ENCODE measurements around the gene PROK1. TPM values are rescaled to one million over a fixed set of nuclear protein-coding genes. Genes with fewer than 3 reads are reported as not detected.
"Not testable (repeated sequence)": the region's sequence is repeated elsewhere in the genome, so short reads cannot be mapped to it uniquely, and the experiment has no call there.

The PROK1 gene
- total RNA-seq: 1 to 10 TPM in 3 of 4 donors, under 1 TPM in 1; 0.38 to 2.8 (median 1.6) TPM

GRCh38 chr1:110450929-110451328 is at the start of gene PROK1:
Gene PROK1, plus strand, starts transcription at chr1:110451149. Its CDS starts 68 bp downstream, at chr1:110451217.
- TF ChIP-seq CTCF (IDR thresholded peaks at IDR 0.05 in 4 of 5, conservative IDR thresholded peaks at IDR 0.05 in 1 of 5) (no peak), POLR2A (IDR thresholded peaks at IDR 0.05) (no peak)
- no peak within 1 kb of the TSS for H3K27ac ChIP-seq
- in situ Hi-C loops (cut with MboI; ENCODE audit: low sequenced_read_pairs in 4 of 4): loop anchor here in 2 of 4 donors (10.0 kb wide), 2 partner anchors 136 to 146 kb away; no protein-coding TSS in a partner anchor
- intact Hi-C loops (cut with DNase I; ENCODE audit: low total_unique reads): no loop called here
- ATAC-seq (no peak), DNase-seq (no peak)
- no peaks in the 10 kb centered on the region for H3K36me3 ChIP-seq
- no peak within 1 kb of the TSS for H3K4me3 ChIP-seq
- H3K9me3 ChIP-seq: no peaks in the 10 kb centered on the region
- no peaks in the 10 kb centered on the region for H3K4me1 ChIP-seq
- peaks cover 0 to 3% (median 0%) of the 10 kb centered on the region in 3 donors for H3K27me3 ChIP-seq

- in situ Hi-C loops (cut with MboI; ENCODE audit: low sequenced_read_pairs in 4 of 4) (loop anchor here in 2 of 4 donors (5.0 to 10.0 kb wide), 2 partner anchors 59 to 62 kb away; no protein-coding TSS in a partner anchor), intact Hi-C loops (cut with DNase I; ENCODE audit: low total_unique reads) (no loop called here)
- TF ChIP-seq POLR2A (IDR thresholded peaks at IDR 0.05) (no peak), CTCF (IDR thresholded peaks at IDR 0.05 in 4 of 5, conservative IDR thresholded peaks at IDR 0.05 in 1 of 5) (no peak)
- peaks cover 23 to 24% of the 10 kb centered on the region in 2 donors for H3K4me1 ChIP-seq
- H3K4me3 ChIP-seq: no peak overlapping the region
- no peaks in the 10 kb centered on the region for H3K27me3 ChIP-seq
- H3K36me3 ChIP-seq: peaks cover 0 to 69% of the 10 kb centered on the region in 2 donors
- no peak overlapping the region for H3K27ac ChIP-seq
- H3K9me3 ChIP-seq: no peaks in the 10 kb centered on the region
- ATAC-seq (no peak), DNase-seq (no peak)
Observed at GRCh38 chr1:110403805-110404204, 47.1 kb upstream of the PROK1 start.

- Histone ChIP-seq H3K4me1 (peaks cover 29 to 30% of the 10 kb centered on the region in 2 donors), H3K9me3 (no peaks in the 10 kb centered on the region), H3K27ac (no peak overlapping the region), H3K4me3 (no peak overlapping the region), H3K36me3 (peaks cover 0 to 66% of the 10 kb centered on the region in 2 donors), H3K27me3 (no peaks in the 10 kb centered on the region)
- ATAC-seq (no peak), DNase-seq (no peak)
- TF ChIP-seq CTCF (IDR thresholded peaks at IDR 0.05 in 4 of 5, conservative IDR thresholded peaks at IDR 0.05 in 1 of 5): no peak
- TF ChIP-seq POLR2A (IDR thresholded peaks at IDR 0.05): no peak
- in situ Hi-C loops (cut with MboI; ENCODE audit: low sequenced_read_pairs in 4 of 4) (loop anchor here in 2 of 4 donors (5.0 to 10.0 kb wide), 2 partner anchors 60 to 62 kb away; no protein-coding TSS in a partner anchor), intact Hi-C loops (cut with DNase I; ENCODE audit: low total_unique reads) (no loop called here)
Observed at GRCh38 chr1:110404401-110404800, 46.5 kb upstream of the PROK1 start.

GRCh38 chr1:110406407-110406806 is 44.5 kb upstream of the PROK1 start:
- Histone ChIP-seq H3K36me3 (peaks cover 0 to 47% of the 10 kb centered on the region in 2 donors), H3K4me1 (peaks cover 32% of the 10 kb centered on the region in 2 donors), H3K4me3 (peak overlapping the region; percentile 78 to 98 (median 91)), H3K27ac (peak overlapping the region; percentile 92 to 99 (median 95))
- DNase-seq, H3K27me3 ChIP-seq, ATAC-seq, H3K9me3 ChIP-seq: not testable (repeated sequence)
- in situ Hi-C loops (cut with MboI; ENCODE audit: low sequenced_read_pairs in 4 of 4): loop anchor here in 2 of 4 donors (5.0 to 10.0 kb wide), 2 partner anchors 62 to 69 kb away; partner anchors contain the start of gene RBM15 (in 1 of the 2)
- intact Hi-C loops (cut with DNase I; ENCODE audit: low total_unique reads): loop anchor here (2.0 to 5.0 kb wide), 2 partner anchors 68 to 199 kb away; partner anchors contain the start of gene RBM15

Measured in gastrocnemius medialis (tissue), 4 donors.